IMR-90 (cell line): Measurements from ENCODE around the gene KRTAP20-2. TPM values are rescaled to one million over a fixed set of nuclear protein-coding genes. Genes with fewer than 3 reads are reported as not detected.

Experiments used
- ATAC-seq: fragments of 200-7000 bp; cut with Tn5 transposase; 2 replicates; pipeline ENCODE4 v1.9.1; 2020; ENCODE audit warnings: low read depth, mild to moderate bottlenecking, moderate library complexity
- BruUV-seq: library from RNA; stranded (reverse); fragments of 400-500 nt; replicated peaks from 2 replicates; lab custom pipeline; 2021; lab: Mats Ljungman, UMichigan
- CTCF ChIA-PET: fragments of 300-600 bp; formaldehyde crosslinking; extraction: SDS; loops from one replicate; lab custom pipeline; 2021; ENCODE audit warnings: antibody characterized with exemption; lab: Yijun Ruan, JAX
- POLR2A ChIA-PET: fragments of 300-600 bp; sonication (Branson Sonifier 250); formaldehyde crosslinking; loops from one replicate; lab custom pipeline; 2022; ENCODE audit warnings: antibody characterized with exemption; ENCODE audit not compliant: unreplicated experiment; lab: Charles Lee
- DNase-seq: peaks from one replicate; pipeline ENCODE4 v3.0.0; 2013
- H2AFZ ChIP-seq: replicated peaks from 2 replicates; pipeline ENCODE3; 2013; ENCODE audit warnings: low read length, mild to moderate bottlenecking; ENCODE audit not compliant: poor library complexity
- H2AK5ac ChIP-seq: 2 replicates; pipeline ENCODE4 v1.6.1; 2013; ENCODE audit warnings: low read depth, low read length, inconsistent platforms
- H2AK9ac ChIP-seq: replicated peaks from 2 replicates; pipeline ENCODE3; 2013; ENCODE audit warnings: mild to moderate bottlenecking, low read depth, low read length, moderate library complexity; ENCODE audit not compliant: poor library complexity
- H2BK120ac ChIP-seq: 2 replicates; pipeline ENCODE4 v1.6.1; 2013; ENCODE audit warnings: low read depth, low read length, inconsistent platforms
- H2BK15ac ChIP-seq: 3 replicates; pipeline ENCODE4 v1.6.1; 2013; ENCODE audit warnings: low read depth, low read length, inconsistent platforms
- H2BK20ac ChIP-seq: 2 replicates; pipeline ENCODE4 v1.6.1; 2013; ENCODE audit warnings: low read depth, mild to moderate bottlenecking, inconsistent platforms, low read length, moderate library complexity
- H2BK5ac ChIP-seq: 2 replicates; pipeline ENCODE4 v1.6.1; 2013; ENCODE audit warnings: mild to moderate bottlenecking, low read depth, low read length, inconsistent platforms; ENCODE audit not compliant: poor library complexity, severe bottlenecking
- H3K14ac ChIP-seq: replicated peaks from 2 replicates; pipeline ENCODE4 v1.6.1; 2013; ENCODE audit warnings: low read depth, low read length, inconsistent platforms
- H3K18ac ChIP-seq: 2 replicates; pipeline ENCODE4 v1.6.1; 2013; ENCODE audit warnings: low read depth, low read length, control low read depth
- H3K23ac ChIP-seq: 2 replicates; pipeline ENCODE4 v1.6.1; 2013; ENCODE audit warnings: low read depth, low read length, inconsistent platforms
- H3K27ac ChIP-seq: 2 replicates; pipeline ENCODE4 v1.5.1; 2013; ENCODE audit warnings: mild to moderate bottlenecking, control low read depth, low read length; ENCODE audit not compliant: insufficient read depth
- H3K27me3 ChIP-seq: 2 replicates; pipeline ENCODE4 v1.6.1; 2013; ENCODE audit warnings: low read length; ENCODE audit not compliant: control insufficient read depth, insufficient read depth
- H3K36me3 ChIP-seq: 2 replicates; pipeline ENCODE4 v1.6.1; 2013; ENCODE audit warnings: low read length, mixed read lengths; ENCODE audit not compliant: control insufficient read depth, insufficient read depth
- H3K4ac ChIP-seq: 2 replicates; pipeline ENCODE4 v1.6.1; 2013; ENCODE audit warnings: low read depth, low read length, inconsistent platforms
- H3K4me1 ChIP-seq: 2 replicates; pipeline ENCODE4 v1.6.1; 2013; ENCODE audit warnings: low read length, mixed read lengths; ENCODE audit not compliant: control insufficient read depth, insufficient read depth
- H3K4me2 ChIP-seq: 2 replicates; pipeline ENCODE4 v1.6.1; 2013; ENCODE audit warnings: low read depth, mild to moderate bottlenecking, control low read depth, low read length, moderate library complexity
- H3K4me3 ChIP-seq: 2 replicates; pipeline ENCODE4 v1.5.1; 2013; ENCODE audit warnings: low read depth, mild to moderate bottlenecking, control low read depth, low read length, moderate library complexity; ENCODE audit not compliant: insufficient read depth
- H3K56ac ChIP-seq: 2 replicates; pipeline ENCODE4 v1.6.1; 2013; ENCODE audit warnings: low read length, inconsistent platforms; ENCODE audit not compliant: insufficient read depth; ENCODE audit errors: extremely low read depth
- H3K79me1 ChIP-seq, 2 experiments: 2 replicates each; pipeline ENCODE4 v1.6.1; 2013; ENCODE audit warnings: low read length in 2 of 2, inconsistent platforms in 1 of 2, low read depth in 1 of 2
- H3K9ac ChIP-seq: 2 replicates; pipeline ENCODE4 v1.6.1; 2013; ENCODE audit warnings: low read depth, low read length, control low read depth
- H3K9me1 ChIP-seq: 2 replicates; pipeline ENCODE4 v1.6.1; 2013; ENCODE audit warnings: low read length, inconsistent platforms; ENCODE audit not compliant: insufficient read depth
- H3K9me3 ChIP-seq: 2 replicates; pipeline ENCODE4 v1.6.1; 2013; ENCODE audit warnings: low read length; ENCODE audit not compliant: control insufficient read depth, insufficient read depth
- H4K20me1 ChIP-seq: 2 replicates; pipeline ENCODE4 v1.6.1; 2013; ENCODE audit warnings: low read length, inconsistent platforms; ENCODE audit not compliant: insufficient read depth
- H4K5ac ChIP-seq: 2 replicates; pipeline ENCODE4 v1.6.1; 2013; ENCODE audit warnings: mild to moderate bottlenecking, low read depth, low read length, control low read depth
- H4K8ac ChIP-seq, 2 experiments: 2 replicates each; pipeline ENCODE4 v1.6.1; 2013; ENCODE audit warnings: low read depth in 2 of 2, low read length in 2 of 2, control low read depth in 1 of 2, inconsistent platforms in 1 of 2
- H4K91ac ChIP-seq: 2 replicates; pipeline ENCODE4 v1.6.1; 2013; ENCODE audit warnings: low read depth, low read length, inconsistent platforms; ENCODE audit not compliant: insufficient read depth
- BHLHE40 ChIP-seq: fragments of 150-350 bp; IDR thresholded peaks from 2 replicates; pipeline ENCODE4 v1.6.1; 2016; ENCODE audit warnings: mild to moderate bottlenecking, low read depth, low read length
- CEBPB ChIP-seq: IDR thresholded peaks from 2 replicates; pipeline ENCODE4 v1.6.1; 2012; ENCODE audit warnings: low read depth, low read length, improper control_type of control experiment
- CHD1 ChIP-seq: IDR thresholded peaks from 2 replicates; pipeline ENCODE4 v1.6.1; 2012; ENCODE audit warnings: low read depth, low read length, improper control_type of control experiment
- CTCF ChIP-seq: conservative IDR thresholded peaks from 2 replicates; pipeline ENCODE4 v1.5.1; 2012; ENCODE audit warnings: mild to moderate bottlenecking, low read depth, low read length, improper control_type of control experiment
- ELK1 ChIP-seq: fragments of 150-350 bp; IDR thresholded peaks from 2 replicates; pipeline ENCODE4 v1.6.1; 2016; ENCODE audit warnings: low read depth, mild to moderate bottlenecking, low read length, moderate library complexity, borderline replicate concordance
- FOS ChIP-seq: fragments of 150-350 bp; IDR thresholded peaks from 2 replicates; pipeline ENCODE4 v1.6.1; 2016; ENCODE audit warnings: low read depth, low read length
- MAFK ChIP-seq: IDR thresholded peaks from 2 replicates; pipeline ENCODE4 v1.6.1; 2012; ENCODE audit warnings: low read depth, low read length, improper control_type of control experiment
- MXI1 ChIP-seq: IDR thresholded peaks from 2 replicates; pipeline ENCODE4 v1.6.1; 2012; ENCODE audit warnings: low read depth, mild to moderate bottlenecking, low read length, moderate library complexity, borderline replicate concordance
- NFE2L2 ChIP-seq: fragments of 150-350 bp; IDR thresholded peaks from 2 replicates; pipeline ENCODE4 v1.6.1; 2016; ENCODE audit warnings: low read depth, mild to moderate bottlenecking, low read length
- POLR2A ChIP-seq: IDR thresholded peaks from 2 replicates; pipeline ENCODE4 v1.6.1; 2012; ENCODE audit warnings: mild to moderate bottlenecking, low read depth, low read length
- RAD21 ChIP-seq: IDR thresholded peaks from 2 replicates; pipeline ENCODE4 v1.6.1; 2012; ENCODE audit warnings: low read length, improper control_type of control experiment
- RCOR1 ChIP-seq: IDR thresholded peaks from 2 replicates; pipeline ENCODE4 v1.6.1; 2012; ENCODE audit warnings: mild to moderate bottlenecking, low read length, improper control_type of control experiment; ENCODE audit not compliant: insufficient replicate concordance
- RFX5 ChIP-seq: IDR thresholded peaks from 2 replicates; pipeline ENCODE4 v1.8.0; 2012; ENCODE audit warnings: low read depth, mild to moderate bottlenecking, low read length, moderate library complexity
- SMC3 ChIP-seq: fragments of 150-350 bp; IDR thresholded peaks from 2 replicates; pipeline ENCODE4 v1.6.1; 2016; ENCODE audit warnings: low read depth, mild to moderate bottlenecking, antibody characterized with exemption, low read length, moderate library complexity
- WGBS, 2 experiments: methylation state at CpG; one replicate each; pipeline versions ENCODE4 v1.1.5 to v1.1.7; 2013; ENCODE audit warnings: missing lambda C conversion rate in 2 of 2; ENCODE audit not compliant: insufficient read length in 1 of 2; ENCODE audit errors: extremely low coverage in 2 of 2; 5-methylcytosine and 5-hydroxymethylcytosine counted together
- dilution Hi-C: fragments of 300-500 bp; cut with HindIII; formaldehyde crosslinking; loops from one replicate; pipeline ENCODE4 v1.14.3; 2018; ENCODE audit warnings: low sequenced_read_pairs; ENCODE audit not compliant: unreplicated experiment
- in situ Hi-C: fragments of 300-500 bp; cut with MboI; formaldehyde crosslinking; loops from 3 replicates; pipeline ENCODE4 v1.14.3; 2019; ENCODE audit warnings: low sequenced_read_pairs, inconsistent platforms, mixed read lengths
- intact Hi-C: fragments of 100-400 bp; cut with micrococcal nuclease; formaldehyde crosslinking; loops from 2 replicates; pipeline ENCODE4 v1.10.0; 2022
- polyA plus RNA-seq, 3 experiments: library from polyadenylated mRNA; depleted of rRNA; stranded (reverse); fragments of >200 nt; gene quantifications; 2 replicates each; pipeline ENCODE4 v1.2.3, GENCODE V29; 2012; ENCODE audit warnings: low replicate concordance in 1 of 3
- total RNA-seq: library from RNA; depleted of rRNA; stranded (reverse); fragments of >200 nt; gene quantifications from 2 replicates; pipeline ENCODE4 v1.2.3, GENCODE V29; 2012

KRTAP20-2 gene
- total and polyA plus RNA-seq, 2 of the 4 experiments (the other 2 are of a cell fraction) = not detected

GRCh38 chr21:30613836-30614235 lies 21.2 kb upstream of the KRTAP20-2 start, which contains the start of gene KRTAP6-1:
Gene KRTAP6-1 (minus strand): TSS chr21:30613930. CDS start chr21:30613904, 26 bp downstream.
- Histone ChIP-seq H2AFZ (no peak within 1 kb of the TSS), H3K56ac (no peak within 1 kb of the TSS), H2BK20ac (no peak within 1 kb of the TSS), H4K20me1 (no peaks in the 10 kb centered on the region), H3K14ac (no peak within 1 kb of the TSS), H3K9me3 (peaks cover 14% of the 10 kb centered on the region), H3K4me2 (no peak within 1 kb of the TSS), H3K4ac (no peak within 1 kb of the TSS), H3K4me1 (no peaks in the 10 kb centered on the region), H3K18ac (no peak within 1 kb of the TSS), H2BK5ac (no peak within 1 kb of the TSS), H4K91ac (no peak within 1 kb of the TSS), H3K4me3 (no peak within 1 kb of the TSS), H3K23ac (no peak within 1 kb of the TSS), H3K79me1 (no peaks in the 10 kb centered on the region), H2AK9ac (no peak within 1 kb of the TSS), H2BK15ac (no peak within 1 kb of the TSS), H2AK5ac (no peak within 1 kb of the TSS), H3K9ac (no peak within 1 kb of the TSS), H2BK120ac (no peak within 1 kb of the TSS), H3K9me1 (no peaks in the 10 kb centered on the region), H3K27me3 (no peaks in the 10 kb centered on the region), H3K36me3 (no peaks in the 10 kb centered on the region), H4K8ac (no peak within 1 kb of the TSS), H4K5ac (no peak within 1 kb of the TSS), H3K27ac (no peak within 1 kb of the TSS)
- no TSS peak for BruUV-seq
- intact Hi-C loops (no loop called here), in situ Hi-C loops (no loop called here), dilution Hi-C loops (no loop called here)
- POLR2A ChIA-PET = no interaction called here
- CTCF ChIA-PET = interaction anchor here (0.6 kb wide), 1 partner anchor 23 kb away, joined by 3 read pairs; no protein-coding TSS in a partner anchor
- 0% methylated on average over 1 of the region's 2 CpGs; no CpG with 5 or more reads in 1 of the 2 experiments for WGBS, 2 experiments
- DNase-seq = no peak
- ATAC-seq = no peak
- no peak for TF ChIP-seq BHLHE40
- no peak for TF ChIP-seq NFE2L2
- TF ChIP-seq SMC3 = no peak
- TF ChIP-seq CEBPB = no peak
- TF ChIP-seq CHD1 = no peak
- no peak for TF ChIP-seq MAFK
- TF ChIP-seq CTCF = no peak
- no peak for TF ChIP-seq POLR2A
- TF ChIP-seq RFX5 = no peak
- TF ChIP-seq FOS = no peak
- TF ChIP-seq RAD21 = no peak
- TF ChIP-seq RCOR1 = no peak
- no peak for TF ChIP-seq ELK1
- TF ChIP-seq MXI1 = no peak
